Upper lobe of left lung (tissue), 6 donors: Measurements from ENCODE around the gene ITPR1. TPM values are rescaled to one million over a fixed set of nuclear protein-coding genes. Genes with fewer than 3 reads are reported as not detected.

Experiments used
- ATAC-seq, 2 donors: fragments of 200-7000 bp; cut with Tn5 transposase; one replicate each; pipeline ENCODE4 v1.9.1; 2022; ENCODE audit warnings: mild to moderate bottlenecking in 2 of 2, moderate library complexity in 2 of 2; ENCODE audit not compliant: low FRiP score in 2 of 2
- DNase-seq, 2 donors: peaks; one replicate each; pipeline ENCODE4 v3.0.0-alpha.2; 2019 to 2020
- H3K27ac ChIP-seq, 4 donors: fragments of 200-600 bp; sonication (generic); one replicate each; pipeline ENCODE4 v1.5.1; 2016 to 2019
- H3K27me3 ChIP-seq, 4 donors: fragments of 200-600 bp; sonication (generic); one replicate each; pipeline ENCODE4 v1.5.1; 2017 to 2019
- H3K36me3 ChIP-seq, 4 donors: fragments of 200-600 bp; sonication (generic); one replicate each; pipeline ENCODE4 v1.5.1; 2016 to 2019
- H3K4me1 ChIP-seq, 4 donors: fragments of 200-600 bp; sonication (generic); one replicate each; pipeline ENCODE4 v1.5.1; 2018 to 2019
- H3K4me3 ChIP-seq, 4 donors: fragments of 200-600 bp; sonication (generic); one replicate each; pipeline ENCODE4 v1.5.1; 2017 to 2019; ENCODE audit warnings: mild to moderate bottlenecking in 2 of 4, moderate library complexity in 1 of 4
- H3K9me3 ChIP-seq, 4 donors: fragments of 200-600 bp; sonication (generic); one replicate each; pipeline ENCODE4 v1.5.1; 2018 to 2019
- CTCF ChIP-seq, 6 experiments: fragments of 450-650 bp in 4 of 6; fragments of 200-600 bp in 2 of 6; sonication (generic) in 2 of 6; IDR thresholded peaks; one replicate each; pipeline ENCODE4 v1.5.1; 2016 to 2019; ENCODE audit warnings: antibody characterized with exemption in 6 of 6
- EP300 ChIP-seq, 4 donors: sonication (generic); formaldehyde crosslinking; IDR thresholded peaks; one replicate each; pipeline ENCODE4 v1.5.1; 2017; ENCODE audit warnings: antibody characterized with exemption in 4 of 4, control low read depth in 2 of 4
- POLR2A ChIP-seq, 4 donors: fragments of 450-650 bp; IDR thresholded peaks; one replicate each; pipeline ENCODE4 v1.5.1; 2016 to 2017; ENCODE audit warnings: antibody characterized with exemption in 4 of 4, mild to moderate bottlenecking in 2 of 4
- POLR2AphosphoS5 ChIP-seq, 2 donors: sonication (generic); formaldehyde crosslinking; IDR thresholded peaks; one replicate each; pipeline ENCODE4 v1.5.1; 2017; ENCODE audit warnings: antibody characterized with exemption in 2 of 2
- WGBS, 2 donors: methylation state at CpG; one replicate each; pipeline ENCODE4 v1.1.5; 2017 to 2018; 5-methylcytosine and 5-hydroxymethylcytosine counted together
- total RNA-seq, 6 donors: library from RNA; depleted of rRNA in 4 of 6; stranded (reverse); fragments of >200 nt in 4 of 6; gene quantifications; one replicate each; pipeline versions ENCODE4 v1.1.0 to v1.2.1, GENCODE V29; 2016 to 2021
- donor health status: DM: no; HTN: no; CAD: no; lungs with moderate emphysema.
- donor health status: DM: no; HTN: yes; CAD: no; lungs with severe emphysema.

The ITPR1 gene
- total RNA-seq, 6 donors from 2014 or later: 55.5 to 136 (median 66.2) TPM

DNA sequence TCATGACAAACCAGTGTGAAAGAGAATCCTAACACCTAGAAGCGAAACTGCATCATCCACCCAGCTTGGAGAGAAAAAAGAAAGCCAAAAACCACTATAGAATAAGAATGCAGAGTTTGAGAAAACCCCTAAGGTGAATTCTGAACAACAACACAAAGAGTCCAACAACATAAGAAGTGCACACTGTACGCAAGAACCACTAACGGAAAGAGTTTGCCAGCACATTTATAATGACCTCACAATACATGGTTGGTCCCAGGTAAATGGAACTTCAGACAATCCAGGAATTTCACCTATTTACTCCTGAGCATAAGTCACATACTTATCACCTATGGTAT, 357.7 kb downstream of the ITPR1 start:
- Histone ChIP-seq H3K27ac (peak overlapping the region in 1 of 4 donors; percentile 18), H3K9me3 (no peaks in the 10 kb centered on the region), H3K36me3 (no peaks in the 10 kb centered on the region), H3K4me1 (peaks cover 0 to 3% (median 0%) of the 10 kb centered on the region in 4 donors), H3K4me3 (no peak overlapping the region), H3K27me3 (no peaks in the 10 kb centered on the region)
- no peak for ATAC-seq
- WGBS, 2 donors: 90 to 92% methylated on average over 3 of the region's 3 CpGs
- DNase-seq: no peak
- TF ChIP-seq POLR2A (IDR thresholded peaks at IDR 0.05) (no peak), POLR2AphosphoS5 (IDR thresholded peaks at IDR 0.05) (no peak), EP300 (IDR thresholded peaks at IDR 0.05) (no peak), CTCF (IDR thresholded peaks at IDR 0.05) (no peak)

- no peaks in the 10 kb centered on the region for H3K27me3 ChIP-seq
- 77 to 81% methylated on average over 5 of the region's 5 CpGs for WGBS, 2 donors
- no peak overlapping the region for H3K4me3 ChIP-seq
- DNase-seq (no peak), ATAC-seq (no peak)
- no peak overlapping the region for H3K27ac ChIP-seq
- no peaks in the 10 kb centered on the region for H3K36me3 ChIP-seq
- no peak for TF ChIP-seq EP300 (IDR thresholded peaks at IDR 0.05)
- TF ChIP-seq POLR2AphosphoS5 (IDR thresholded peaks at IDR 0.05): no peak
- no peak for TF ChIP-seq POLR2A (IDR thresholded peaks at IDR 0.05)
- TF ChIP-seq CTCF (IDR thresholded peaks at IDR 0.05): no peak
- no peaks in the 10 kb centered on the region for H3K9me3 ChIP-seq
- peaks cover 0 to 3% (median 0%) of the 10 kb centered on the region in 4 donors for H3K4me1 ChIP-seq
Observed at GRCh38 chr3:4852780-4853748, 359.9 kb downstream of the ITPR1 start.

- no peak for TF ChIP-seq EP300 (IDR thresholded peaks at IDR 0.05)
- TF ChIP-seq CTCF (IDR thresholded peaks at IDR 0.05): no peak
- H3K4me1 ChIP-seq: peaks cover 0 to 3% (median 0%) of the 10 kb centered on the region in 4 donors
- no peak overlapping the region for H3K4me3 ChIP-seq
- ATAC-seq (no peak), DNase-seq (no peak)
- no peaks in the 10 kb centered on the region for H3K9me3 ChIP-seq
- no peaks in the 10 kb centered on the region for H3K27me3 ChIP-seq
- no peak overlapping the region for H3K27ac ChIP-seq
- H3K36me3 ChIP-seq: no peaks in the 10 kb centered on the region
Observed at GRCh38 chr3:4853749-4854140, 360.6 kb downstream of the ITPR1 start.

DNA sequence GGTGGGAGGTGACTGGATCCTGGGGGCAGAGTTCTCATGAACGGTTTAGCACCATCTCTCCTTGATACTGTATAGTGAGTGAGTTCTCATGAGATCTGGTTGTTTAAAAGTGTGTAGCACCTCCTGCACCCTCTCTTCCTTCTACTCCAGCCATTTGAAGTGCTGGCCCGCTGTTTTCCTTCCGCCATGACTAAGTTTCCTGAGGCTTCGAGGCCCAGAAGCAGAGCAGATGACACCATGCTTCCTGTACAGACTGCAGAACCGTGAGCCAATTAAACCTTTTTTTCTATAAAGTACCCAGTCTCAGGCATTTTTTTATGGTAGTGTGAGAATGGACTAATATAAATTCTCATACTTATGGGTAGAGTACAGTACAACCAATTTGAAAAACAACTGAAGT, 362.5 kb downstream of the ITPR1 start:
- Histone ChIP-seq H3K4me3 (no peak overlapping the region), H3K27ac (no peak overlapping the region), H3K27me3 (no peaks in the 10 kb centered on the region), H3K36me3 (no peaks in the 10 kb centered on the region), H3K9me3 (peaks cover 0 to under 1% (median 0%) of the 10 kb centered on the region in 4 donors), H3K4me1 (peaks cover 0 to 3% (median 0%) of the 10 kb centered on the region in 4 donors)
- DNase-seq: peak in 1 of 2 donors; percentile 33
- WGBS, 2 donors: 76 to 82% methylated on average over 5 of the region's 5 CpGs
- TF ChIP-seq CTCF (IDR thresholded peaks at IDR 0.05) (no peak), EP300 (IDR thresholded peaks at IDR 0.05) (no peak), POLR2A (IDR thresholded peaks at IDR 0.05) (no peak), POLR2AphosphoS5 (IDR thresholded peaks at IDR 0.05) (no peak)
- no peak for ATAC-seq

- 48 to 50% methylated on average over 2 of the region's 2 CpGs for WGBS, 2 donors
- H3K27me3 ChIP-seq: no peaks in the 10 kb centered on the region
- no peak for DNase-seq
- no peak overlapping the region for H3K27ac ChIP-seq
- ATAC-seq: no peak
- H3K4me1 ChIP-seq: peaks cover 0 to 3% (median 0%) of the 10 kb centered on the region in 4 donors
- H3K36me3 ChIP-seq: no peaks in the 10 kb centered on the region
- H3K4me3 ChIP-seq: no peak overlapping the region
- peaks cover 0 to 5% (median 3%) of the 10 kb centered on the region in 4 donors for H3K9me3 ChIP-seq
- TF ChIP-seq POLR2AphosphoS5 (IDR thresholded peaks at IDR 0.05) (no peak), CTCF (IDR thresholded peaks at IDR 0.05) (no peak), EP300 (IDR thresholded peaks at IDR 0.05) (no peak), POLR2A (IDR thresholded peaks at IDR 0.05) (no peak)
Observed at GRCh38 chr3:4856136-4856535, 363.0 kb downstream of the ITPR1 start.
